ENCODE measurements around the gene TLR8.

DNA sequence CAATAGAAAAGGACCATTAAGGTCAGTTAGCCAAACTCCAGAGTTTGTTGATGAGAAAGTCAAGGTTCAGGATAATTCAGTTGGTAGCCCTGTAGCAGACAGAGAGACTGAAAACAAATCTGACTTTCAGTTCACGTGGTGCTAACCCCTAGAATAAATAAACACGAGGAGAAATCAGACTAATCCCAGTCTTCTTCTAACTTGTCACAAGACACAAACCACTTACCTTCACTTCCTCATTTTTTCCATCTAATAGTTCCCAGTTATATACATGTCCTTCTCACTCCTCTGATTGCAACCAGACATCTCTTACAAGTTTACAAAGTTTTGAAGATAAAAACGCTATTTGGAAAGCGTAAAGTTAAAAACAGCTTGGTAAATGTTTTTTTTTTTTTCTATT is 31.8 kb upstream of the TLR8 start:
- TF ChIP-seq, protein P1, sequence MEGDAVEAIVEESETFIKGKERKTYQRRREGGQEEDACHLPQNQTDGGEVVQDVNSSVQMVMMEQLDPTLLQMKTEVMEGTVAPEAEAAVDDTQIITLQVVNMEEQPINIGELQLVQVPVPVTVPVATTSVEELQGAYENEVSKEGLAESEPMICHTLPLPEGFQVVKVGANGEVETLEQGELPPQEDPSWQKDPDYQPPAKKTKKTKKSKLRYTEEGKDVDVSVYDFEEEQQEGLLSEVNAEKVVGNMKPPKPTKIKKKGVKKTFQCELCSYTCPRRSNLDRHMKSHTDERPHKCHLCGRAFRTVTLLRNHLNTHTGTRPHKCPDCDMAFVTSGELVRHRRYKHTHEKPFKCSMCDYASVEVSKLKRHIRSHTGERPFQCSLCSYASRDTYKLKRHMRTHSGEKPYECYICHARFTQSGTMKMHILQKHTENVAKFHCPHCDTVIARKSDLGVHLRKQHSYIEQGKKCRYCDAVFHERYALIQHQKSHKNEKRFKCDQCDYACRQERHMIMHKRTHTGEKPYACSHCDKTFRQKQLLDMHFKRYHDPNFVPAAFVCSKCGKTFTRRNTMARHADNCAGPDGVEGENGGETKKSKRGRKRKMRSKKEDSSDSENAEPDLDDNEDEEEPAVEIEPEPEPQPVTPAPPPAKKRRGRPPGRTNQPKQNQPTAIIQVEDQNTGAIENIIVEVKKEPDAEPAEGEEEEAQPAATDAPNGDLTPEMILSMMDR (IDR thresholded peaks at IDR 0.05), result no peak
- TF ChIP-seq POLR2A (IDR thresholded peaks at IDR 0.05), result no peak
